H1 (cell line): ENCODE measurements around the gene NEK2. TPM values are rescaled to one million over a fixed set of nuclear protein-coding genes. Genes with fewer than 3 reads are reported as not detected.

Experiments
- CTCF ChIA-PET: fragments of 300-600 bp; sonication (Branson Sonifier 250); formaldehyde crosslinking; loops from one replicate; lab custom pipeline; 2021; ENCODE audit not compliant: partially characterized antibody; lab: Charles Lee
- POLR2A ChIA-PET: fragments of 300-600 bp; sonication (Branson Sonifier 250); formaldehyde crosslinking; loops from one replicate; lab custom pipeline; 2021; ENCODE audit warnings: inconsistent platforms; ENCODE audit not compliant: partially characterized antibody; lab: Charles Lee
- DNase-seq, 2 experiments: peaks; one replicate each; pipeline versions ENCODE4 v3.0.0 to v3.0.0-alpha.2; 2010 to 2022; ENCODE audit warnings: low spot score in 2 of 2, low read depth in 1 of 2, mixed read lengths in 1 of 2
- FAIRE-seq: peaks from 2 replicates; lab custom pipeline; 2011; peaks lifted over from hg19 to GRCh38; lab: Jason Lieb, UNC
- H2AFZ ChIP-seq: 2 replicates; pipeline ENCODE4 v1.8.1; 2012; ENCODE audit warnings: low read length, inconsistent platforms
- H2AK5ac ChIP-seq: 2 replicates; pipeline ENCODE4 v1.6.1; 2013; ENCODE audit warnings: low read depth, low read length
- H2BK120ac ChIP-seq: replicated peaks from 2 replicates; pipeline ENCODE3; 2013; ENCODE audit warnings: low read depth, low read length, inconsistent platforms
- H2BK12ac ChIP-seq: 2 replicates; pipeline ENCODE4 v1.6.1; 2013; ENCODE audit warnings: low read depth, low read length
- H2BK15ac ChIP-seq: 2 replicates; pipeline ENCODE4 v1.6.1; 2013; ENCODE audit warnings: low read length
- H2BK20ac ChIP-seq: 2 replicates; pipeline ENCODE4 v1.6.1; 2013; ENCODE audit warnings: low read length
- H2BK5ac ChIP-seq: 2 replicates; pipeline ENCODE4 v1.6.1; 2013; ENCODE audit warnings: low read depth, low read length
- H3K14ac ChIP-seq: 2 replicates; pipeline ENCODE4 v1.6.1; 2013; ENCODE audit warnings: inconsistent platforms; ENCODE audit not compliant: insufficient read length
- H3K18ac ChIP-seq: 2 replicates; pipeline ENCODE4 v1.6.1; 2013; ENCODE audit warnings: low read length; ENCODE audit errors: extremely low read depth
- H3K23ac ChIP-seq: 2 replicates; pipeline ENCODE4 v1.6.1; 2013; ENCODE audit warnings: inconsistent platforms; ENCODE audit not compliant: insufficient read length
- H3K23me2 ChIP-seq: 2 replicates; pipeline ENCODE4 v1.6.1; 2013; ENCODE audit warnings: low read depth, low read length
- H3K27ac ChIP-seq: 2 replicates; pipeline ENCODE4 v1.6.1; 2011; ENCODE audit warnings: low read depth, low read length, inconsistent platforms
- H3K27me3 ChIP-seq, 4 experiments: replicated peaks in 1 of 4; 1 replicate in 1 of 4; 2 replicates in 3 of 4; pipeline versions ENCODE4 v1.6.1 to v1.8.1; 2011 to 2013; ENCODE audit warnings: low read length in 3 of 4, mild to moderate bottlenecking in 3 of 4, inconsistent platforms in 2 of 4, mixed read lengths in 2 of 4, moderate library complexity in 1 of 4; ENCODE audit not compliant: control insufficient read depth in 3 of 4, insufficient read depth in 3 of 4; ENCODE audit errors: extremely low read depth in 1 of 4
- H3K36me3 ChIP-seq, 4 experiments: 2 replicates each; pipeline versions ENCODE4 v1.6.1 to v1.8.1; 2011 to 2013; ENCODE audit warnings: mild to moderate bottlenecking in 4 of 4, low read length in 3 of 4, moderate library complexity in 2 of 4, control low read depth in 1 of 4, inconsistent platforms in 1 of 4; ENCODE audit not compliant: insufficient read depth in 4 of 4, control insufficient read depth in 2 of 4
- H3K4ac ChIP-seq: replicated peaks from 2 replicates; pipeline ENCODE3; 2013; ENCODE audit warnings: low read length, low read depth, mixed read lengths, inconsistent platforms; ENCODE audit not compliant: insufficient read length
- H3K4me1 ChIP-seq, 4 experiments: replicated peaks in 1 of 4; 1 replicate in 1 of 4; 2 replicates in 3 of 4; pipeline versions ENCODE4 v1.6.1 to v1.8.1; 2011 to 2013; ENCODE audit warnings: low read length in 3 of 4, inconsistent platforms in 2 of 4, mixed read lengths in 1 of 4; ENCODE audit not compliant: insufficient read depth in 4 of 4, control insufficient read depth in 3 of 4
- H3K4me2 ChIP-seq, 2 experiments: 2 replicates each; pipeline versions ENCODE4 v1.6.1 to v1.8.1; 2011 to 2013; ENCODE audit warnings: low read depth in 2 of 2, low read length in 2 of 2, control low read depth in 1 of 2, inconsistent platforms in 1 of 2, mild to moderate bottlenecking in 1 of 2; ENCODE audit not compliant: insufficient read depth in 1 of 2
- H3K4me3 ChIP-seq, 4 experiments: fragments of 200-600, 300-600 bp in 1 of 4; sonication (generic), shearing (Covaris generic), sonication (Bioruptor Twin) in 1 of 4; 2 replicates each; pipeline versions ENCODE4 v1.5.1 to v1.8.1; 2011 to 2016; ENCODE audit warnings: low read length in 4 of 4, low read depth in 3 of 4, control low read depth in 2 of 4, inconsistent platforms in 2 of 4, mild to moderate bottlenecking in 2 of 4, mixed read lengths in 1 of 4, moderate library complexity in 1 of 4; ENCODE audit not compliant: insufficient read depth in 2 of 4; ENCODE audit errors: extremely low read depth in 1 of 4
- H3K56ac ChIP-seq: replicated peaks from 2 replicates; pipeline ENCODE3; 2013; ENCODE audit warnings: low read depth, mild to moderate bottlenecking, mixed read lengths, low read length, inconsistent platforms; ENCODE audit not compliant: insufficient read length
- H3K79me1 ChIP-seq: 2 replicates; pipeline ENCODE4 v1.6.1; 2013; ENCODE audit warnings: low read depth, low read length, control low read depth
- H3K79me2 ChIP-seq, 2 experiments: 2 replicates each; pipeline versions ENCODE4 v1.6.1 to v1.8.1; 2012 to 2013; ENCODE audit warnings: low read length in 2 of 2, mild to moderate bottlenecking in 2 of 2, inconsistent platforms in 1 of 2; ENCODE audit not compliant: insufficient read depth in 2 of 2, control insufficient read depth in 1 of 2
- H3K9ac ChIP-seq, 4 experiments: replicated peaks in 1 of 4; 1 replicate in 1 of 4; 2 replicates in 3 of 4; pipeline versions ENCODE4 v1.6.1 to v1.8.1; 2011 to 2013; ENCODE audit warnings: low read depth in 3 of 4, low read length in 3 of 4, control low read depth in 2 of 4, mild to moderate bottlenecking in 2 of 4, moderate library complexity in 2 of 4, inconsistent platforms in 1 of 4; ENCODE audit errors: extremely low read depth in 1 of 4
- H3K9me3 ChIP-seq, 2 experiments: 2 replicates each; pipeline versions ENCODE4 v1.6.1 to v1.8.1; 2012 to 2013; ENCODE audit warnings: mild to moderate bottlenecking in 2 of 2, moderate library complexity in 2 of 2, control low read depth in 1 of 2, inconsistent platforms in 1 of 2, low read depth in 1 of 2, low read length in 1 of 2, mixed read lengths in 1 of 2; ENCODE audit not compliant: insufficient read depth in 2 of 2
- H4K20me1 ChIP-seq, 2 experiments: replicated peaks in 1 of 2; 2 replicates each; pipeline versions ENCODE3 to v1.8.1; 2011 to 2013; ENCODE audit warnings: inconsistent platforms in 2 of 2, low read length in 2 of 2, mild to moderate bottlenecking in 1 of 2; ENCODE audit not compliant: insufficient read depth in 2 of 2, control insufficient read depth in 1 of 2
- H4K5ac ChIP-seq: 2 replicates; pipeline ENCODE4 v1.6.1; 2013; ENCODE audit warnings: low read length, low read depth, mixed read lengths, inconsistent platforms; ENCODE audit not compliant: insufficient read length
- H4K8ac ChIP-seq: 2 replicates; pipeline ENCODE4 v1.8.0; 2013; ENCODE audit warnings: mild to moderate bottlenecking, moderate library complexity, low read length, inconsistent platforms; ENCODE audit not compliant: insufficient read depth; ENCODE audit errors: extremely low read depth
- H4K91ac ChIP-seq: replicated peaks from 2 replicates; pipeline ENCODE3; 2013; ENCODE audit warnings: low read length, mixed read lengths, inconsistent platforms; ENCODE audit not compliant: insufficient read length
- ASH2L ChIP-seq: fragments of 200-600, 300-600 bp; sonication (generic); IDR thresholded peaks from one replicate; pipeline ENCODE4 v1.7.1; 2017; ENCODE audit warnings: low read length
- BCL11A ChIP-seq, 2 experiments: IDR thresholded peaks; one replicate each; pipeline ENCODE4 v1.6.1; 2011; ENCODE audit warnings: low read depth in 2 of 2, low read length in 2 of 2, mild to moderate bottlenecking in 2 of 2
- CTBP2 ChIP-seq: IDR thresholded peaks from 2 replicates; pipeline ENCODE4 v1.7.0; 2011; ENCODE audit warnings: borderline replicate concordance, mild to moderate bottlenecking, moderate library complexity, mixed read lengths, low read length; ENCODE audit not compliant: insufficient read depth, insufficient read length
- GABPA ChIP-seq: IDR thresholded peaks from 2 replicates; pipeline ENCODE4 v1.6.1; 2011; ENCODE audit warnings: mild to moderate bottlenecking, low read length, moderate library complexity, borderline replicate concordance; ENCODE audit not compliant: insufficient read depth
- HDAC6 ChIP-seq: IDR thresholded peaks from one replicate; pipeline ENCODE4 v1.7.1; 2012; ENCODE audit warnings: low read depth, mild to moderate bottlenecking, inconsistent platforms, low read length, moderate library complexity
- JUND ChIP-seq: IDR thresholded peaks from 2 replicates; pipeline ENCODE4 v1.6.1; 2011; ENCODE audit warnings: mild to moderate bottlenecking, improper control_type of control experiment, low read length
- KDM4A ChIP-seq: IDR thresholded peaks from one replicate; pipeline ENCODE4 v1.7.1; 2012; ENCODE audit warnings: low read depth, mild to moderate bottlenecking, moderate library complexity, low read length, inconsistent platforms; ENCODE audit not compliant: severe bottlenecking
- POLR2A ChIP-seq, 2 experiments: IDR thresholded peaks; 1 replicate in 1 of 2; 2 replicates in 1 of 2; pipeline ENCODE4 v1.6.1; 2011; ENCODE audit warnings: low read depth in 2 of 2, low read length in 2 of 2, mild to moderate bottlenecking in 2 of 2; ENCODE audit errors: control extremely low read depth in 1 of 2
- SIN3A ChIP-seq, 2 experiments: IDR thresholded peaks in 1 of 2; conservative IDR thresholded peaks in 1 of 2; 2 replicates each; pipeline ENCODE4 v1.6.1; 2011 to 2012; ENCODE audit warnings: low read length in 2 of 2, improper control_type of control experiment in 1 of 2, low read depth in 1 of 2, mild to moderate bottlenecking in 1 of 2
- SIX5 ChIP-seq: IDR thresholded peaks from 2 replicates; pipeline ENCODE4 v1.6.1; 2011; ENCODE audit warnings: mild to moderate bottlenecking, low read depth, low read length
- YY1 ChIP-seq: IDR thresholded peaks from 2 replicates; pipeline ENCODE4 v1.6.1; 2011; ENCODE audit warnings: low read depth, mild to moderate bottlenecking, low read length
- ZNF274 ChIP-seq: IDR thresholded peaks from 2 replicates; pipeline ENCODE4 v1.7.0; 2012; ENCODE audit warnings: low read length, borderline replicate concordance; ENCODE audit errors: extremely low read depth
- WGBS, 2 experiments: shearing (Covaris generic) in 1 of 2; methylation state at CpG; one replicate each; pipeline versions ENCODE4 v1.1.6 to v1.1.7; 2013 to 2015; ENCODE audit warnings: low lambda C conversion rate in 2 of 2, mixed read lengths in 2 of 2, inconsistent platforms in 1 of 2, low coverage in 1 of 2, missing lambda C conversion rate in 1 of 2; ENCODE audit not compliant: insufficient replicate concordance in 2 of 2, insufficient coverage in 1 of 2, insufficient read length in 1 of 2; ENCODE audit errors: extremely low coverage in 1 of 2, missing lambda C conversion rate in 1 of 2; 5-methylcytosine and 5-hydroxymethylcytosine counted together
- polyA plus RNA-seq, 7 experiments: library from polyadenylated mRNA; depleted of rRNA in 3 of 7; stranded (reverse) in 5 of 7; unstranded in 2 of 7; fragments of >200 nt in 5 of 7; fragments of 200-250 nt in 2 of 7; gene quantifications; 1 replicate in 5 of 7; 2 replicates in 1 of 7; 4 replicates in 1 of 7; pipeline versions ENCODE4 v1.2.1 to v1.2.3, GENCODE V29; 2011 to 2013; ENCODE audit warnings: missing spikeins in 2 of 7, mixed read lengths in 2 of 7
- total RNA-seq: library from RNA; stranded (reverse); fragmentation: NEBNext Ultra II Directional; extraction: Animal tissue kit (Norgen Biotek cat#: 25700); gene quantifications from 2 replicates; pipeline ENCODE4 v1.2.1, GENCODE V29; 2021
- TF ChIP-seq, protein P1 (sequence below): IDR thresholded peaks from 2 replicates; pipeline ENCODE4 v1.6.1; 2011; ENCODE audit warnings: low read depth, mild to moderate bottlenecking, low read length; ENCODE audit not compliant: insufficient read depth

NEK2 gene
- total and polyA plus RNA-seq, 2 of the 8 experiments (the other 6 are each of a cell fraction or from before 2014, with no cell fraction given): 8.4 to 22.9 TPM

DNA sequence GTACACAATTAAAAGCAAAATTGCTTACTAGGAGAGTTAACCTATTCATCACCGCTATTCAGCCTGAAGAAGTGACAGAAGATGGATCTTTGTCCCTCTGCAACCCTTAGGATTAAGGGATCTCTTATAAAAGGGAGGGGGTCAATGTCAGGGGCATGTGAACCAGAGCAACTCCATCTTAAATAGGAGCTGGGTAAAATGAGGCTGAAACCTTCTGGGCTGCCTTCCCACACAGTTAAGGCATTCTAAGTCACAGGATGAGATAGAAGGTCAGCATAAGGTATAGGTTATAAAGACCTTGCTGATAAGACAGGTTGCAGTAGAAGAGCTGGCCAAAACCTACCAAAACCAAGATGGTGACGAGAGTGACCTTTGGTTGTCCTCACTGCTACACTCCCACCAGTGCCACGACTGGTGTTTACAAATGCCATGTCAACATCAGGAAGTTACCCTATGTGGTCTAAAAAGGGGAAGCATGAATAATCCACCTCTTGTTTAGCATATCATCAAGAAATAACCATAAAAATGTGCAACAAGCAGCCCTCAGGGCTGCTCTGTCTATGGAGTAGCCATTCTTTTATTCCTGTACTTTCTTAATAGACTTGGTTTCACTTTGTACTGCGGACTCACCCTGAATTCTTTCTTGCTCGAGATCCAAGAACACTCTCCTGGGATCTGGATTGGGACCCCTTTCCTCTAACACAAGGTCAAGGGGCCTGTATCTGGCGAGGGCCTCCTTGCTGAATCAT is 35.3 kb upstream of the NEK2 start:
- Histone ChIP-seq H3K27ac (no peak overlapping the region), H3K14ac (no peak overlapping the region), H2BK12ac (no peak overlapping the region), H2AK5ac (no peak overlapping the region), H3K23ac (no peak overlapping the region), H3K56ac (no peak overlapping the region), H3K4me3 (no peak overlapping the region), H3K4ac (no peak overlapping the region), H3K4me2 (no peak overlapping the region), H3K79me2 (no peaks in the 10 kb centered on the region), H3K4me1 (no peaks in the 10 kb centered on the region), H2BK15ac (no peak overlapping the region), H4K20me1 (peaks cover 0 to under 1% of the 10 kb centered on the region in 2 experiments), H2BK5ac (no peak overlapping the region), H3K18ac (no peak overlapping the region), H4K91ac (no peak overlapping the region), H3K9me3 (no peaks in the 10 kb centered on the region), H4K8ac (no peak overlapping the region), H2AFZ (no peak overlapping the region), H3K9ac (no peak overlapping the region), H2BK120ac (no peak overlapping the region), H3K36me3 (no peaks in the 10 kb centered on the region), H3K23me2 (no peaks in the 10 kb centered on the region), H3K79me1 (no peaks in the 10 kb centered on the region), H4K5ac (no peak overlapping the region), H2BK20ac (no peak overlapping the region), H3K27me3 (no peaks in the 10 kb centered on the region)
- 82% methylated on average over 6 of the region's 6 CpGs; no CpG with 5 or more reads in 1 of the 2 experiments for WGBS, 2 experiments
- POLR2A ChIA-PET: no interaction called here
- no peak for DNase-seq
- FAIRE-seq: no peak
- CTCF ChIA-PET: interaction anchor here (0.8 to 1.6 kb wide), 3 partner anchors 12 to 30 kb away, joined by 3 to 9 read pairs (median 3); no protein-coding TSS in a partner anchor
- TF ChIP-seq HDAC6 (no peak), JUND (no peak), GABPA (no peak), CTBP2 (no peak), YY1 (no peak), POLR2A (IDR thresholded peaks at IDR 0.05; ENCODE audit: control extremely low read depth in 1 of 2, low read depth in 2 of 2, low read length in 2 of 2) (no peak), BCL11A (IDR thresholded peaks at IDR 0.05; ENCODE audit: low read depth in 2 of 2, low read length in 2 of 2) (no peak), ZNF274 (no peak), KDM4A (no peak), SIX5 (no peak), SIN3A (conservative IDR thresholded peaks at IDR 0.05 in 1 of 2, IDR thresholded peaks at IDR 0.05 in 1 of 2; ENCODE audit: low read depth in 1 of 2, low read length in 2 of 2) (no peak), ASH2L (no peak)
- TF ChIP-seq, protein P1, sequence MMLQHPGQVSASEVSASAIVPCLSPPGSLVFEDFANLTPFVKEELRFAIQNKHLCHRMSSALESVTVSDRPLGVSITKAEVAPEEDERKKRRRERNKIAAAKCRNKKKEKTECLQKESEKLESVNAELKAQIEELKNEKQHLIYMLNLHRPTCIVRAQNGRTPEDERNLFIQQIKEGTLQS: no peak
